Fibroblast of lung (primary cell): ENCODE measurements around the gene ZNF691. TPM values are rescaled to one million over a fixed set of nuclear protein-coding genes. Genes with fewer than 3 reads are reported as not detected.
A peak's percentile ranks its signal among the peaks of the same experiment; 100 is the strongest.

Experiments used
- DNase-seq, 2 donors: peaks; one replicate each; pipeline versions ENCODE4 v3.0.0 to v3.0.0-alpha.2; 2010; ENCODE audit warnings: low read depth in 2 of 2
- H2AFZ ChIP-seq: 2 replicates; pipeline ENCODE4 v1.5.1; 2012; ENCODE audit warnings: low read length, control low read depth, inconsistent platforms
- H3K27ac ChIP-seq: 2 replicates; pipeline ENCODE4 v1.5.1; 2011; ENCODE audit warnings: low read length, control low read depth; ENCODE audit not compliant: insufficient read depth
- H3K27me3 ChIP-seq: 2 replicates; pipeline ENCODE4 v1.5.1; 2011; ENCODE audit warnings: mild to moderate bottlenecking, low read length; ENCODE audit not compliant: control insufficient read depth, insufficient read depth
- H3K36me3 ChIP-seq: 2 replicates; pipeline ENCODE4 v1.5.1; 2011; ENCODE audit warnings: low read length; ENCODE audit not compliant: control insufficient read depth, insufficient read depth
- H3K4me1 ChIP-seq: 2 replicates; pipeline ENCODE4 v1.5.1; 2011; ENCODE audit warnings: low read length; ENCODE audit not compliant: control insufficient read depth, insufficient read depth; ENCODE audit errors: extremely low read depth
- H3K4me2 ChIP-seq: 2 replicates; pipeline ENCODE4 v1.5.1; 2011; ENCODE audit warnings: low read length, control low read depth; ENCODE audit not compliant: insufficient read depth; ENCODE audit errors: extremely low read depth
- H3K4me3 ChIP-seq, 4 experiments: fragments of 200-600 bp in 1 of 4; sonication (generic) in 1 of 4; replicated peaks in 1 of 4; 2 replicates each; pipeline ENCODE4 v1.5.1; 2011 to 2016; ENCODE audit warnings: low read length in 4 of 4, low read depth in 3 of 4, mild to moderate bottlenecking in 3 of 4, control low read depth in 2 of 4, inconsistent platforms in 1 of 4, mixed read lengths in 1 of 4; ENCODE audit not compliant: insufficient read depth in 1 of 4; ENCODE audit errors: control extremely low read depth in 1 of 4
- H3K79me2 ChIP-seq: 2 replicates; pipeline ENCODE4 v1.5.1; 2012; ENCODE audit warnings: mild to moderate bottlenecking, low read length, inconsistent platforms; ENCODE audit not compliant: control insufficient read depth, insufficient read depth
- H3K9ac ChIP-seq: 2 replicates; pipeline ENCODE4 v1.5.1; 2011; ENCODE audit warnings: mild to moderate bottlenecking, low read length, control low read depth; ENCODE audit not compliant: insufficient read depth
- H3K9me3 ChIP-seq: 2 replicates; pipeline ENCODE4 v1.5.1; 2012; ENCODE audit warnings: low read depth, low read length; ENCODE audit not compliant: control insufficient read depth, insufficient read depth
- H4K20me1 ChIP-seq: 2 replicates; pipeline ENCODE4 v1.5.1; 2011; ENCODE audit warnings: low read length; ENCODE audit not compliant: control insufficient read depth, insufficient read depth; ENCODE audit errors: extremely low read depth
- CTCF ChIP-seq, 2 donors: IDR thresholded peaks in 1 of 2; conservative IDR thresholded peaks in 1 of 2; 1 replicate in 1 of 2; 2 replicates in 1 of 2; pipeline ENCODE4 v1.5.1; 2011 to 2012; ENCODE audit warnings: low read length in 2 of 2, control low read depth in 1 of 2, inconsistent platforms in 1 of 2, low read depth in 1 of 2, mild to moderate bottlenecking in 1 of 2
- EZH2 ChIP-seq: IDR thresholded peaks from 2 replicates; pipeline ENCODE4 v1.5.1; 2012; ENCODE audit warnings: low read length, control low read depth, mild to moderate bottlenecking; ENCODE audit errors: missing control alignments
- polyA plus RNA-seq, 2 donors: library from polyadenylated mRNA; depleted of rRNA in 1 of 2; stranded (reverse) in 1 of 2; unstranded in 1 of 2; fragments of >200 nt; gene quantifications; 2 replicates each; pipeline ENCODE4 v1.2.1, GENCODE V29; 2011 to 2012; ENCODE audit warnings: missing spikeins in 1 of 2
- total RNA-seq: library from RNA; depleted of rRNA; stranded (reverse); fragments of >200 nt; gene quantifications from 2 replicates; pipeline ENCODE4 v1.2.1, GENCODE V29; 2014

Gene ZNF691
- total and polyA plus RNA-seq, 2 donors (not counting 1 experiment from before 2014, with no cell fraction given) = 5.8 to 11.1 TPM

GRCh38 chr1:42816585-42817439 is 29.6 kb upstream of the ZNF691 start, which contains the start of the genes ERMAP and SVBP:
Gene ERMAP (plus strand): TSS chr1:42817122. CDS start chr1:42830449, 13,327 bp downstream.
Gene SVBP (minus strand): TSS chr1:42817397. CDS start chr1:42816544, 853 bp downstream.
- DNase-seq = peak; percentile 72 to 85

GRCh38 chr1:42817440-42817767 is 29.0 kb upstream of the ZNF691 start:
- H3K4me2 ChIP-seq = peak overlapping the region; percentile 73
- peak overlapping the region; percentile 47 to 79 (median 64) for H3K4me3 ChIP-seq
- no peak for DNase-seq
- peaks cover 2% of the 10 kb centered on the region for H3K79me2 ChIP-seq
- H2AFZ ChIP-seq = peak overlapping the region; percentile 19
- no peaks in the 10 kb centered on the region for H3K27me3 ChIP-seq
- H3K36me3 ChIP-seq = no peaks in the 10 kb centered on the region
- H3K4me1 ChIP-seq = peaks cover 2% of the 10 kb centered on the region
- no peaks in the 10 kb centered on the region for H4K20me1 ChIP-seq
- TF ChIP-seq CTCF (conservative IDR thresholded peaks at IDR 0.05 in 1 of 2, IDR thresholded peaks at IDR 0.05 in 1 of 2; ENCODE audit: low read depth in 1 of 2, low read length in 2 of 2) = no peak
- TF ChIP-seq EZH2 = no peak
- no peak overlapping the region for H3K27ac ChIP-seq
- H3K9ac ChIP-seq = no peak overlapping the region
- no peaks in the 10 kb centered on the region for H3K9me3 ChIP-seq

More at GRCh38 chr1:42816585-42817439, 29.6 kb upstream of the ZNF691 start, which contains the start of the genes ERMAP and SVBP:
- Histone ChIP-seq H3K9ac (peak within 1 kb of the TSS; percentile 88), H3K9me3 (no peaks in the 10 kb centered on the region), H3K4me3 (peak within 1 kb of the TSS; percentile 61 to 79 (median 74)), H3K27ac (peak within 1 kb of the TSS; percentile 76), H3K36me3 (no peaks in the 10 kb centered on the region), H4K20me1 (no peaks in the 10 kb centered on the region), H3K27me3 (no peaks in the 10 kb centered on the region), H3K4me2 (peak within 1 kb of the TSS; percentile 98), H3K79me2 (peaks cover 2% of the 10 kb centered on the region), H3K4me1 (peaks cover 2% of the 10 kb centered on the region), H2AFZ (peak within 1 kb of the TSS; percentile 88)
- TF ChIP-seq EZH2 (no peak), CTCF (conservative IDR thresholded peaks at IDR 0.05 in 1 of 2, IDR thresholded peaks at IDR 0.05 in 1 of 2; ENCODE audit: low read depth in 1 of 2, low read length in 2 of 2) (no peak)

GRCh38 chr1:42817976-42818375 is 28.4 kb upstream of the ZNF691 start:
- no peaks in the 10 kb centered on the region for H3K27me3 ChIP-seq
- no peak overlapping the region for H2AFZ ChIP-seq
- H4K20me1 ChIP-seq = no peaks in the 10 kb centered on the region
- H3K27ac ChIP-seq = no peak overlapping the region
- H3K79me2 ChIP-seq = peaks cover 2% of the 10 kb centered on the region
- H3K9ac ChIP-seq = no peak overlapping the region
- H3K9me3 ChIP-seq = no peaks in the 10 kb centered on the region
- no peaks in the 10 kb centered on the region for H3K36me3 ChIP-seq
- TF ChIP-seq EZH2 (no peak), CTCF (conservative IDR thresholded peaks at IDR 0.05 in 1 of 2, IDR thresholded peaks at IDR 0.05 in 1 of 2; ENCODE audit: low read depth in 1 of 2, low read length in 2 of 2) (no peak)
- H3K4me3 ChIP-seq = peak overlapping the region in 2 of 4 experiments; percentile 76 to 79
- no peak for DNase-seq
- H3K4me1 ChIP-seq = peaks cover 2% of the 10 kb centered on the region
- H3K4me2 ChIP-seq = peak overlapping the region; percentile 73
